ENCODE measurements around the gene SH3BP2. TPM values are rescaled to one million over a fixed set of nuclear protein-coding genes. Genes with fewer than 3 reads are reported as not detected.
A peak's percentile ranks its signal among the peaks of the same experiment; 100 is the strongest.

The SH3BP2 gene
- total RNA-seq, 3 donors from 2014 or later, result 40.5 to 74.8 (median 59.3) TPM

DNA sequence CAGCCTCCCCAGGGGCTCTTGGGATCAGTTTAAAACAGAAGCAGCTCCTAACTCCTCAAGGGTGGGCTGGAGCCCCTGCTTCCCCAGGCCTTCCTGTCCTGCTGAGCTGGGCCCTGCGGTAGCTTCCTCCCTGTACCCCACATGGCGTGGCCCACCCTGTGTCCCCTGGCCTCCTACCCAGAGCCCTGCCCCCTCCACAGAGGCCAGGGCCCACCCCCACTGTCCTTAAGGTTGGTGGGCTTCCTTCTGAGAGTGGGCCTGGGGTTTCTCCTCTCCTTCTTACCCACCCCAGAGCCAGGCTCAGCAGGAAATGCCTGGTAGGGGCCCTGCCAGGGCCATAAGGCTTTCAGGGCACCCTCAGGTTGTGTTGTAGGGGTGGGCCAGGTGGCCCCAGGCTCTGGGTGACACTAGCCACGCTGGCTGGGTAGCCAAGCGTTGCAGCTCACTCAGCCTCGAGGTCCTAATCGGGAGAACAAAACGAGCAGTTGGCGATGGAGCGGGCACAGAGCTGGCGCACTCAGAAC, 11.6 kb downstream of the SH3BP2 start:
- DNase-seq (ENCODE audit: low spot score in 2 of 2), result no peak
- intact Hi-C loops (cut with DNase I; ENCODE audit: low total_unique reads), result no loop called here
- Histone ChIP-seq H3K4me1 (peaks cover 17 to 49% of the 10 kb centered on the region in 2 donors), H3K9me3 (no peaks in the 10 kb centered on the region), H3K27ac (peak overlapping the region; percentile 54 to 57), H3K27me3 (no peaks in the 10 kb centered on the region), H3K4me3 (no peak overlapping the region), H3K36me3 (no peaks in the 10 kb centered on the region)
- TF ChIP-seq, protein P1, sequence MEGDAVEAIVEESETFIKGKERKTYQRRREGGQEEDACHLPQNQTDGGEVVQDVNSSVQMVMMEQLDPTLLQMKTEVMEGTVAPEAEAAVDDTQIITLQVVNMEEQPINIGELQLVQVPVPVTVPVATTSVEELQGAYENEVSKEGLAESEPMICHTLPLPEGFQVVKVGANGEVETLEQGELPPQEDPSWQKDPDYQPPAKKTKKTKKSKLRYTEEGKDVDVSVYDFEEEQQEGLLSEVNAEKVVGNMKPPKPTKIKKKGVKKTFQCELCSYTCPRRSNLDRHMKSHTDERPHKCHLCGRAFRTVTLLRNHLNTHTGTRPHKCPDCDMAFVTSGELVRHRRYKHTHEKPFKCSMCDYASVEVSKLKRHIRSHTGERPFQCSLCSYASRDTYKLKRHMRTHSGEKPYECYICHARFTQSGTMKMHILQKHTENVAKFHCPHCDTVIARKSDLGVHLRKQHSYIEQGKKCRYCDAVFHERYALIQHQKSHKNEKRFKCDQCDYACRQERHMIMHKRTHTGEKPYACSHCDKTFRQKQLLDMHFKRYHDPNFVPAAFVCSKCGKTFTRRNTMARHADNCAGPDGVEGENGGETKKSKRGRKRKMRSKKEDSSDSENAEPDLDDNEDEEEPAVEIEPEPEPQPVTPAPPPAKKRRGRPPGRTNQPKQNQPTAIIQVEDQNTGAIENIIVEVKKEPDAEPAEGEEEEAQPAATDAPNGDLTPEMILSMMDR (IDR thresholded peaks at IDR 0.05), result no peak
- no peak for TF ChIP-seq POLR2A (IDR thresholded peaks at IDR 0.05)
- TF ChIP-seq POLR2AphosphoS5 (IDR thresholded peaks at IDR 0.05), result no peak

DNA sequence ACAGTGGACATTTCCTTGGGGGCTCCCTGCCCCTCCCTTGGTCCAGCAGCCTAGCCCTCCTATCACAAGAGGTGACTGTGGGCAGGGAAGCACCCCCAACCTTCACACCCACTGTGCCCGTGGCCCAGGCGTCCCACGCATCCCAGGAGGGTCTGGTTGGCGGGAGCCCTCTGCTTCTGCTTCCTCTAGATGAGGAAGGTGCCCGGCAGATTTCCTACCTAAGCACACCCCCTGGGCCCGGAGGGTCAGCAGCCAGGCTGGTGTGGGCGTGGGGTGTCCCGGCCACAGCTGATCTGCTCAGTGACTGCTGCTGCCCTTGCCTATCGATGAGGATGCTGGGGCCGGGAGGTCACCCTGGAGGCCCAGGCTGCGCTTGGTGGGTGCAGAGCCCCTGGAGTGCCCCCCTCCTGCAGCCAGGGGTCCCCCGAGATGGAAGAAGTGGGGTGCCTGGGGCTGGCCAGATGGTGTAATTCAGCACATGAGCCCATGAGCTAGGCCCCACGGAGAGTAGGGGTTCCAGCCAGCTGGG, 12.2 kb downstream of the SH3BP2 start:
- H3K9me3 ChIP-seq, result no peaks in the 10 kb centered on the region
- intact Hi-C loops (cut with DNase I; ENCODE audit: low total_unique reads), result no loop called here
- H3K4me1 ChIP-seq, result peaks cover 15 to 45% of the 10 kb centered on the region in 2 donors
- H3K27ac ChIP-seq, result peak overlapping the region; percentile 54 to 57
- H3K27me3 ChIP-seq, result no peaks in the 10 kb centered on the region
- H3K36me3 ChIP-seq, result no peaks in the 10 kb centered on the region
- DNase-seq (ENCODE audit: low spot score in 2 of 2), result no peak
- H3K4me3 ChIP-seq, result no peak overlapping the region
- TF ChIP-seq POLR2A (IDR thresholded peaks at IDR 0.05), result no peak
- TF ChIP-seq, protein P1 (IDR thresholded peaks at IDR 0.05), result no peak
- no peak for TF ChIP-seq POLR2AphosphoS5 (IDR thresholded peaks at IDR 0.05)

DNA sequence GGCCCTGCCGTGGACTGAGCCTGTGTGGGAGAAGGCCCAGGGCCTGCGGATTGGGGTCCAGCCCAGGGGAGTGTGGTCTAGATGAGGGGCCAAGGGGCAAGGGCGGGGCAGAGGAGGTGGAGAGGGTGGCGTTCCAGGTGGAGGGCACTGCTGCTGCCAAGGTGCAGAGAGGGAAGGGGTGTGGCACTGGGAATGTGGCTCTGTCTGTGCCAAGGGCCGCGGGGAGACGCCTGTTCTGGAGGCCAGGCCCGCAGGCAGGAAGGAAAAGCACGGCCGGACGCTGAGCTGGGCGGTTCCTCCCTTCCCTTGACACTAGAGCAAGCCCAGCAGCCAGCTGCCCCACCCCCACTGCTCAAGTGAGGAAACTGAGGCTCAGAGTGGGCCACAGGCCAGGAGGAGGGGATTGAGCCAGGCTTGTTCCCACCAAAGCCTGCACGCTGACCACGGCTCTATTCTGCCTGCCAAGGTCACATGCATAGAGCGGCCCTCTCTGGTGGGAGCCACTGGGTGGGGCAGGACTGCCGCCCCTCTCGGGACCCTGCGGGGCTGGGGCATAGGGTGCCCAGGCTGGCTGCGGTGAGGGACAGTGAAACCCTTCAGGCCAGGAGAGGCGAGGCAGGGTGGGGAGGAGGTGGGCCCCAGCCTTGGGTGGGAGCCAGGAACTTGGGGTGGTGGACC, 13.0 kb downstream of the SH3BP2 start:
- intact Hi-C loops (cut with DNase I; ENCODE audit: low total_unique reads), result no loop called here
- H3K27me3 ChIP-seq, result no peaks in the 10 kb centered on the region
- H3K36me3 ChIP-seq, result no peaks in the 10 kb centered on the region
- DNase-seq (ENCODE audit: low spot score in 2 of 2), result no peak
- H3K9me3 ChIP-seq, result no peaks in the 10 kb centered on the region
- H3K4me1 ChIP-seq, result peaks cover 8 to 37% of the 10 kb centered on the region in 2 donors
- TF ChIP-seq POLR2AphosphoS5 (IDR thresholded peaks at IDR 0.05), result no peak
- no peak for TF ChIP-seq POLR2A (IDR thresholded peaks at IDR 0.05)
- TF ChIP-seq, protein P1 (IDR thresholded peaks at IDR 0.05), result no peak
- H3K4me3 ChIP-seq, result peak overlapping the region in 1 of 3 donors; percentile 9
- peak overlapping the region; percentile 54 to 73 for H3K27ac ChIP-seq

DNA sequence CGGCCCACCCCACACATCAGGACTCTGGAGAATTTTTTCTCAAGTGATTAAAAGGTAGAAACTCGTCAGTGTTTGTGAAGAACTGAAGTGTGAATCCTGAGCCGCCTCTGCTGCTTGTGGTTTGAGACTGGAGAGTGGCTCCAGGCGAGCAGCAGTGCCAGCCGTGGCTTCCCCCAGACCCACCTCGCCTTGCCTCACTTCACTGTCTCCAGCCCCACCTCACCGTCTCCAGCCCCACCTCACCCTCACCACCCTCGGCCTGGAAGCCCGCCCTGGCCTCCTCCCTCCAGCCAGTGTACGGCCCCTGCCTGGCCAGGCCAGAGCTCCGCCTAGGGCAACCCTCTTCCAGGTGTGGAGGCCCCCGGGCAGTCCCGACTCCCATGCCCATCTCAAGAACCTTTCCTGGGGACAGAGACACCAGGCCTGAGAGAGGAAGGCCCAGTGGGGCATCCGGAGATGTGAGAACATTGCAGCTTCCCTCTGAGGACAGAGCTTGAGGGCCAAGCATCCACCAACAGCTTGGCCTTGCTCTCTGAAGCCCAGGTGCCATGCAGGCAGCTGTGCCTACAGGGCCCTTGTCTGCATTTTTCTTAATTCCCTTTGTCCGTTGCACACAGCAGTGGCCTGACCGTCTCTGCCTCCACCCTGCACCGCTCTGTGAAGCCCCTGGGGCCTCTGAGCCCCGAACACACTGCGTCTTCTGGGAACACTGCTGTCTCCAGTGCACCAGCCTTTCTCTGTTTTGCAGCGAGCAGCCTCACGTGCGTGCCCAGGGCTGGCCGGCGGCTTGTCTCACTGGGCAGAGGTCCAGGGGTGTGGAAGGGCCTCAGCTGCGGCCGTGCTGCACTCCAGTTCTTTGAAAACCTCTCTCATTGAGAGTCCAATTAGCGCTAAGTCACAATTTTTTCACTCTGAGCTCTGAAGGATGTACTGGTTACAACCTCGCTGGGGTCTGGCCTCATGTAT, 13.8 kb downstream of the SH3BP2 start:
- Histone ChIP-seq H3K36me3 (no peaks in the 10 kb centered on the region), H3K4me1 (peaks cover 2 to 34% of the 10 kb centered on the region in 2 donors), H3K9me3 (no peaks in the 10 kb centered on the region), H3K27me3 (no peaks in the 10 kb centered on the region), H3K27ac (peak overlapping the region; percentile 54 to 73), H3K4me3 (no peak overlapping the region)
- no peak for DNase-seq (ENCODE audit: low spot score in 2 of 2)
- intact Hi-C loops (cut with DNase I; ENCODE audit: low total_unique reads), result no loop called here
- TF ChIP-seq POLR2A (IDR thresholded peaks at IDR 0.05), result no peak
- TF ChIP-seq, protein P1 (IDR thresholded peaks at IDR 0.05), result no peak
- no peak for TF ChIP-seq POLR2AphosphoS5 (IDR thresholded peaks at IDR 0.05)
